ENCODE data around the gene LRRC8B. TPM values are rescaled to one million over a fixed set of nuclear protein-coding genes. Genes with fewer than 3 reads are reported as not detected.
A peak's percentile ranks its signal among the peaks of the same experiment; 100 is the strongest.

LRRC8B gene
- total RNA-seq, 4 donors from 2014 or later, result 3.5 to 15.7 (median 8.5) TPM

GRCh38 chr1:89609781-89610456 is 85.3 kb downstream of the LRRC8B start:
- intact Hi-C loops (cut with DNase I; ENCODE audit: low total_unique reads) (no loop called here), in situ Hi-C loops (cut with MboI; ENCODE audit: low sequenced_read_pairs in 4 of 4) (no loop called here)
- ATAC-seq (no peak), DNase-seq (no peak)
- peaks cover 5 to 21% of the 10 kb centered on the region in 2 donors for H3K4me1 ChIP-seq
- no peaks in the 10 kb centered on the region for H3K36me3 ChIP-seq
- H3K27me3 ChIP-seq, result no peaks in the 10 kb centered on the region
- H3K9me3 ChIP-seq, result no peaks in the 10 kb centered on the region
- TF ChIP-seq POLR2A (IDR thresholded peaks at IDR 0.05), result no peak
- no peak for TF ChIP-seq CTCF (IDR thresholded peaks at IDR 0.05 in 4 of 5, conservative IDR thresholded peaks at IDR 0.05 in 1 of 5)
- no peak overlapping the region for H3K4me3 ChIP-seq
- peak overlapping the region in 2 of 4 donors; percentile 59 to 63 for H3K27ac ChIP-seq

- TF ChIP-seq CTCF (IDR thresholded peaks at IDR 0.05 in 4 of 5, conservative IDR thresholded peaks at IDR 0.05 in 1 of 5) (no peak), POLR2A (IDR thresholded peaks at IDR 0.05) (no peak)
- no peak overlapping the region for H3K4me3 ChIP-seq
- ATAC-seq, result no peak
- in situ Hi-C loops (cut with MboI; ENCODE audit: low sequenced_read_pairs in 4 of 4) (no loop called here), intact Hi-C loops (cut with DNase I; ENCODE audit: low total_unique reads) (no loop called here)
- H3K27me3 ChIP-seq, result no peaks in the 10 kb centered on the region
- peaks cover 0 to 21% of the 10 kb centered on the region in 2 donors for H3K4me1 ChIP-seq
- DNase-seq, result no peak
- H3K9me3 ChIP-seq, result no peaks in the 10 kb centered on the region
- no peaks in the 10 kb centered on the region for H3K36me3 ChIP-seq
- H3K27ac ChIP-seq, result no peak overlapping the region
Measured at GRCh38 chr1:89610457-89611011, 85.9 kb downstream of the LRRC8B start.

- no peak for DNase-seq
- intact Hi-C loops (cut with DNase I; ENCODE audit: low total_unique reads) (no loop called here), in situ Hi-C loops (cut with MboI; ENCODE audit: low sequenced_read_pairs in 4 of 4) (no loop called here)
- no peak for TF ChIP-seq POLR2A (IDR thresholded peaks at IDR 0.05)
- TF ChIP-seq CTCF (IDR thresholded peaks at IDR 0.05 in 4 of 5, conservative IDR thresholded peaks at IDR 0.05 in 1 of 5), result no peak
- no peaks in the 10 kb centered on the region for H3K36me3 ChIP-seq
- H3K27me3 ChIP-seq, result no peaks in the 10 kb centered on the region
- H3K4me1 ChIP-seq, result peaks cover 0 to 23% of the 10 kb centered on the region in 2 donors
- H3K27ac ChIP-seq, result no peak overlapping the region
- no peak overlapping the region for H3K4me3 ChIP-seq
- ATAC-seq, result no peak
- no peaks in the 10 kb centered on the region for H3K9me3 ChIP-seq
Measured at GRCh38 chr1:89611721-89612120, 87.1 kb downstream of the LRRC8B start.

- in situ Hi-C loops (cut with MboI; ENCODE audit: low sequenced_read_pairs in 4 of 4) (no loop called here), intact Hi-C loops (cut with DNase I; ENCODE audit: low total_unique reads) (no loop called here)
- no peak for ATAC-seq
- Histone ChIP-seq H3K4me1 (peaks cover 0 to 9% of the 10 kb centered on the region in 2 donors), H3K27me3 (no peaks in the 10 kb centered on the region), H3K4me3 (no peak overlapping the region), H3K9me3 (no peaks in the 10 kb centered on the region), H3K27ac (no peak overlapping the region), H3K36me3 (no peaks in the 10 kb centered on the region)
- no peak for TF ChIP-seq POLR2A (IDR thresholded peaks at IDR 0.05)
- no peak for DNase-seq
Measured at GRCh38 chr1:89613928-89614327, 89.3 kb downstream of the LRRC8B start.

- no peak for TF ChIP-seq POLR2A (IDR thresholded peaks at IDR 0.05)
- peak in 4 of 5 experiments; percentile 11 to 37 (median 18) for TF ChIP-seq CTCF (IDR thresholded peaks at IDR 0.05 in 4 of 5, conservative IDR thresholded peaks at IDR 0.05 in 1 of 5)
- Histone ChIP-seq H3K36me3 (no peaks in the 10 kb centered on the region), H3K4me3 (no peak overlapping the region), H3K9me3 (no peaks in the 10 kb centered on the region), H3K27ac (peak overlapping the region; percentile 12 to 64 (median 38)), H3K4me1 (peaks cover 0 to 4% of the 10 kb centered on the region in 2 donors), H3K27me3 (no peaks in the 10 kb centered on the region)
- DNase-seq (no peak), ATAC-seq (no peak)
- intact Hi-C loops (cut with DNase I; ENCODE audit: low total_unique reads), result no loop called here
- in situ Hi-C loops (cut with MboI; ENCODE audit: low sequenced_read_pairs in 4 of 4), result no loop called here
Measured at GRCh38 chr1:89615676-89616598, 91.3 kb downstream of the LRRC8B start.

Measured in gastrocnemius medialis (tissue), 4 donors.